C4-2B (cell line): ENCODE results near the gene ECHDC1.
"Not testable (repeated sequence)": the region's sequence is repeated elsewhere in the genome, so short reads cannot be mapped to it uniquely, and the experiment has no call there.

ENCODE experiments used
- H3K27ac ChIP-seq: fragments of 450-650 bp; 2 replicates; pipeline ENCODE4 v1.5.1; 2017
- ZFX ChIP-seq: fragments of 450-650 bp; IDR thresholded peaks from 2 replicates; pipeline ENCODE4 v1.6.1; 2017
- TF ChIP-seq, protein P1 (sequence below): fragments of 450-650 bp; conservative IDR thresholded peaks from 2 replicates; pipeline ENCODE4 v1.5.1; 2017; ENCODE audit warnings: mild to moderate bottlenecking

ECHDC1 gene

DNA sequence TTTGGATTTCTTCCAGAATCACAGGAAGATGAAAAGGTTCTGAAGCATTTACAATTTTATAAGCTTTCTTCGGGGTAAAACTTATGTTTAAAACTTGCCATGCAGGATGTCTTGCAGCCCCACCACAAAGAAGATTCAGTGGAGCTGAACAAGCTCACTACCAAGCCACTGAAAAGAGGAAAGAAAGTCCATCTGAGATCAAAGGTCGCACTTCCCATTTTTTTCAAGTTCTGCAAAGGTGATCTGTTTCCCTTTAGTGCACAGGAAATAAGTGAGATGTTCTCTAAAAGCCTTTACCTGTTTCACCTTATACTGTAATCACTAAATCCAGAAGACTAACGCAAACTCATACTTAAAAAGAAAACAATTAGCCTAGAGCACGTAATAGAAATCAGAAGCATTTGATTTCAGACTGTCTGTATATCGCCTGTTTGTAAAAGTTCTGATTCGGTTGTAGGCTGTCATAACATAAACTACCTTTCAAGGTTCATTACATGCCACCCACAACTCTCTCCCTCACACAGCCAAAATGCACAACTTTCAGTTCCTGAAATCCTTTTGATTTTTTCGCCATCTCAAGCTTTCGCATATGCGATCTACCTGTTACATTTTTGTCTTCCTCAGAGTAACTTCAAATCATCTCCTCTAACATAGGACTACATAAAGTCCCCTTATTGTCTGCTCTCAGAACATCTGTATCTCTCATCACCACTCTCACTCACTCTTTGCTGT is 1.8 kb downstream of the ECHDC1 start:
- TF ChIP-seq, protein P1, sequence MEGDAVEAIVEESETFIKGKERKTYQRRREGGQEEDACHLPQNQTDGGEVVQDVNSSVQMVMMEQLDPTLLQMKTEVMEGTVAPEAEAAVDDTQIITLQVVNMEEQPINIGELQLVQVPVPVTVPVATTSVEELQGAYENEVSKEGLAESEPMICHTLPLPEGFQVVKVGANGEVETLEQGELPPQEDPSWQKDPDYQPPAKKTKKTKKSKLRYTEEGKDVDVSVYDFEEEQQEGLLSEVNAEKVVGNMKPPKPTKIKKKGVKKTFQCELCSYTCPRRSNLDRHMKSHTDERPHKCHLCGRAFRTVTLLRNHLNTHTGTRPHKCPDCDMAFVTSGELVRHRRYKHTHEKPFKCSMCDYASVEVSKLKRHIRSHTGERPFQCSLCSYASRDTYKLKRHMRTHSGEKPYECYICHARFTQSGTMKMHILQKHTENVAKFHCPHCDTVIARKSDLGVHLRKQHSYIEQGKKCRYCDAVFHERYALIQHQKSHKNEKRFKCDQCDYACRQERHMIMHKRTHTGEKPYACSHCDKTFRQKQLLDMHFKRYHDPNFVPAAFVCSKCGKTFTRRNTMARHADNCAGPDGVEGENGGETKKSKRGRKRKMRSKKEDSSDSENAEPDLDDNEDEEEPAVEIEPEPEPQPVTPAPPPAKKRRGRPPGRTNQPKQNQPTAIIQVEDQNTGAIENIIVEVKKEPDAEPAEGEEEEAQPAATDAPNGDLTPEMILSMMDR, result no peak
- TF ChIP-seq ZFX, result no peak
- H3K27ac ChIP-seq, result no peak overlapping the region

DNA sequence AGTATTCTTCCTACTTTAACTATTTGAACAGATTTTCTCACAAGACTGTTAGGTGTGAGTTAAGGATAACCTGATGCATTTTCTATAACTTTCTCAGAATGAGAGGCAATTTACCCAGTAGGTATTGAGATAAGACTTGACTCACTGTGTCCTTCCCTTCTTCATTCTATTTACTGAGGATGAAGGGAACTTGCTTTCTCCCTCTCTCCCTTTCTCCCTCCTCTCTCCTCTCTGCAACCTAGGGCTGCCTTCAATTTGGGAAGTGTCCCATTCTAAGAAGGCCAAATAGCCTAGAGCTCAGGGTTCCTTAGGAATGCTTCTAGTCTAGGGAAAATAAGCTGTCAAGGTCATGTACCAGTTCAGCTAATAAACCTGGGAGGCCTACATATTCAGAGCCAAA is 3.2 kb downstream of the ECHDC1 start:
- H3K27ac ChIP-seq, result no peak overlapping the region
- no peak for TF ChIP-seq ZFX
- TF ChIP-seq, protein P1, result no peak

DNA sequence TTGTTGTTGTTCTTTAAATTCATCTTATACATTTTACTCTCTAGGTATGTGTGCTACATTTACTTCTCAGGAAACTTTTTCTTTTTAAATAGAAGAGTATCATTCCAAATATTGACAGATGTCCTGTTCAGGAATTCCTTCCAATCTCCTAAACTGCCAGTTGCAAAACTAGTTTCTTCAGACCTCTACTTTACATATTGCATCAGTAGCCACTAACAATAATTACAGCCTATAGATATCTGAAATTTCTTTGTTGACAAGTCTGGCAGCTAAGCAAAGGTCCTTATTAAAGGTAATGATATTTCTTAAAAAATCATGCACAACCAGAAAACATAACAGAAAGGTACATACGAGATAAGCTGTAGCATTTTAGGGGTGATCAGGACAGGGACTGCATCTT is 4.5 kb downstream of the ECHDC1 start:
- no peak overlapping the region for H3K27ac ChIP-seq
- TF ChIP-seq, protein P1, result no peak
- TF ChIP-seq ZFX, result no peak

DNA sequence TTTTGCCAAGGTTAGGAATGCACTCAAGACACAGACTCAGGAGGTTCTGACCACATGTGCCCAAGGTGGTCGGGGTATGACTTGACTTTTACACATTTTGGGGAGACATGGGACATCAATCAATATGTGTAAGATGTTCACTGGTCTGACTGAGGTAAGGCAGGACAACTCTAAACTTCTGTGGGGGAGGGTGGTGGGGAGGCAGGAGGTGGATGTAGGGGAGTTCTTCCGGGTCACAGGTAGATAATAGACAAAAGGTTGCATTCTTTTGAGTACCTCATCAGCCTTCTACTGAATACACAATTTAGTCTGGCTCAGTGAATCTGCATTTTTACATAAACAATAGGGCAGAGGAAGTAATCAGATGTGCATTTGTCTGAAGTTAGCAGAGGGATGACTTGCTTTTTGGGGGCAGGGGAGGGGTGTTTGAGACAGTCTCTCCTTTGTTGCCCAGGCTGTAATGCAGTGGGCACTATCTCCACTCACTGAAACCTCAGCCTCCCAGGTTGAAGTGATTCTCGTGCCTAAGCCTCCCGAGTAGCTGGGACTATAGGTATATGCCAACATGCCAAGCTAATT is 10.9 kb downstream of the ECHDC1 start:
- TF ChIP-seq, protein P1, result no peak
- TF ChIP-seq ZFX, result no peak
- no peak overlapping the region for H3K27ac ChIP-seq

DNA sequence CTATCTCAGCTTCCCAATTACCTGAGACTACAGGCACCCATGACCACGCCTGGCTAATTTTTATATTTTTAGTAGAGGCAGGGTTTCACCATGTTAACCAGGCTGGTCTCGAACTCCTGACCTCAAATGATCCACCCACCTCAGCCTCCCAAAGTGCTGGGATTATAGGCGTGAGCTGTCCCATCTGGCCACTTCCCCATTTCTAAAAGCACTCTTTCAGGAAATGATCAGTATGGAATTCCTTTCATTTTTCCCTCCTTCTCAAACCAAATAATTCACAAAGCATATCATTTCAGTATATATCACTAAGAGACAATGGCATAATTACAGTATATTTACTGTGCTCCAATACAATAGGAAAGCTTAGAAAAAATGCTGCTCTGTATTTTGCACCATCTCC is 12.2 kb downstream of the ECHDC1 start:
- not testable (repeated sequence) for H3K27ac ChIP-seq

DNA sequence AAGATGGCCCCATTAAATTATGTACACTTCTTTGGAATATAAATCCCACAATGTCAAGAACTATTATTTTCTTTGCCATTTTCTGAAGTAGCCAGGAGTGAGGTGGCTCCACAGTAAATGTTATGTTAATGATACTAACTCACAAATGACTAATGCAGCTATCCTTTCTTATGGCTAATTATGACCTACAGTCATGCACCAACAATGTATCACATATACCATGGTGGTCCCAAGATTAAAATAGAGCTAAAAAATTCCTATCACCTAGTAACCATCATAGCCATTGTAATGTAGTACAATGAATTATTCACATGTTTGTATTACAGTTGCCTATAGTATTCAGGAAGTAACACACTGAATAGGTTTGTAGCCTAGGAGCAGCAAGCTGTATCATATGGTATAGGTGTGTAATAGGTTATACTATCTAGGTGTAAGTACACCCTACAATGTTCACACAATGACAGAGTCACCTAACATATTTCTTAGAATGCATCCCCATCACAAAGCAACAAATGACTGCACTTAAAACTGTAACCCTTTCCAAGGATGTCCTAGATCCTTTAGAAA is 15.3 kb downstream of the ECHDC1 start:
- no peak for TF ChIP-seq ZFX
- TF ChIP-seq, protein P1, result no peak
- no peak overlapping the region for H3K27ac ChIP-seq

DNA sequence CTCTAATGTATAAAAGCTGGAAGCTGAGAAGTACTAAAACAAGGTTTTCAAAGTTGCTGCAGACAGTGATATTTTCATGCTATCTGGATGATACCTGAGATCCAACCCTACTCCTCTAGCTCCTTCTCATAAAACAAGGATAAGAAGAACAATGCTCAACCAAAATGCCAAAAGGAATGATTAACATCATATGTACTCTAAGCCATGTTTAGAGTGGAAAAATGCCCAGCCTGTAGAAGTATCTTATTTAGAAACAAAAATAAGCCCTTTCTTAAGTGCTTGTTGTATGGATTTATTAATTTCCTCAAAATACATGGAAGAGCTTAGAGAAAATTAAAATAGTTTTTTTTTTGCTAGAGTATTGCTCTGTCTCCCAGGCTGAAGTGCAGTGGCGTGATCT is 23.7 kb downstream of the ECHDC1 start:
- no peak for TF ChIP-seq ZFX
- TF ChIP-seq, protein P1, result no peak
- H3K27ac ChIP-seq, result no peak overlapping the region
